Endothelial cell (in vitro differentiated cells): ENCODE results near the gene NTF3. TPM values are rescaled to one million over a fixed set of nuclear protein-coding genes. Genes with fewer than 3 reads are reported as not detected.

Experiments
- DNase-seq: peaks from one replicate; pipeline ENCODE4 v3.0.0; 2021; ENCODE audit warnings: low spot score
- H3K27ac Mint-ChIP-seq: one replicate; pipeline ENCODE4 v1.8.0; 2021; ENCODE audit warnings: mixed read lengths, inconsistent platforms; ENCODE audit not compliant: unreplicated experiment
- H3K27me3 Mint-ChIP-seq: one replicate; pipeline ENCODE4 v1.8.0; 2021; ENCODE audit warnings: mild to moderate bottlenecking, moderate library complexity, mixed read lengths, inconsistent platforms; ENCODE audit not compliant: unreplicated experiment
- H3K36me3 Mint-ChIP-seq: one replicate; pipeline ENCODE4 v1.8.0; 2021; ENCODE audit warnings: mild to moderate bottlenecking, low read depth, mixed read lengths, inconsistent platforms; ENCODE audit not compliant: unreplicated experiment
- H3K4me1 Mint-ChIP-seq: one replicate; pipeline ENCODE4 v1.8.0; 2021; ENCODE audit warnings: mild to moderate bottlenecking, mixed read lengths, inconsistent platforms; ENCODE audit not compliant: unreplicated experiment
- H3K4me3 Mint-ChIP-seq: one replicate; pipeline ENCODE4 v1.8.0; 2021; ENCODE audit warnings: mild to moderate bottlenecking, mixed read lengths, inconsistent platforms; ENCODE audit not compliant: unreplicated experiment
- H3K9me3 Mint-ChIP-seq: one replicate; pipeline ENCODE4 v1.8.0; 2021; ENCODE audit warnings: mixed read lengths, inconsistent platforms; ENCODE audit not compliant: unreplicated experiment
- CTCF ChIP-seq: fragments of 200-600 bp; sonication (generic); IDR thresholded peaks from one replicate; pipeline ENCODE4 v1.5.0; 2021; ENCODE audit warnings: antibody characterized with exemption; ENCODE audit not compliant: unreplicated experiment
- total RNA-seq: library from RNA; stranded (reverse); fragmentation: NEBNext Ultra II Directional; extraction: Animal tissue kit (Norgen Biotek cat#: 25700); gene quantifications from one replicate; pipeline ENCODE4 v1.2.1, GENCODE V29; 2021; ENCODE audit not compliant: unreplicated experiment

The NTF3 gene
- total RNA-seq, 1 donor from 2014 or later, result not detected

DNA sequence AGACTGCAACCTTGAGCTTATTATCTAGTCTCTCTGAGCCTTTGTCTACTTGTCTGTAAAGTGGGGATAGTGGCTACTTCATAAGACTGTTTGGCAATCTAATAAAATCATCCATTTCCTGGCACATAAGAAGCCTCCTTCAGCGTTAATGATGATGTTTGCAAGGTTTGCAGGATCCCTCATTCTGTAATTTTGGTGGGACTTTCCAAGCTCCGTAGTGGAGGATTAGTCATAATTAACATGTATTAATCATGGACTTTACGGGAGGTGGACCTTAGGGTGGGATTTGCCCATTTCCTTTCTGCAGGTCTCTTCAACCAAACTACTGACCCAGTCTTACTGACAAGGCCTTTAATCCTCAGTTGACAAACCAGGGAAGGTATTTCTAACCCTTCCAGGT, 66.2 kb downstream of the NTF3 start:
- peaks cover 3% of the 10 kb centered on the region for H3K27me3 Mint-ChIP-seq
- no peak for DNase-seq
- no peaks in the 10 kb centered on the region for H3K4me1 Mint-ChIP-seq
- no peak overlapping the region for H3K4me3 Mint-ChIP-seq
- no peaks in the 10 kb centered on the region for H3K9me3 Mint-ChIP-seq
- no peak overlapping the region for H3K27ac Mint-ChIP-seq
- TF ChIP-seq CTCF, result no peak
- H3K36me3 Mint-ChIP-seq, result no peaks in the 10 kb centered on the region

GRCh38 chr12:5498806-5499205, 66.9 kb downstream of the NTF3 start:
- TF ChIP-seq CTCF, result no peak
- Mint-ChIP-seq H3K9me3 (no peaks in the 10 kb centered on the region), H3K4me3 (no peak overlapping the region), H3K27ac (no peak overlapping the region), H3K27me3 (peaks cover 3% of the 10 kb centered on the region), H3K36me3 (no peaks in the 10 kb centered on the region), H3K4me1 (no peaks in the 10 kb centered on the region)
- DNase-seq, result no peak

- no peaks in the 10 kb centered on the region for H3K36me3 Mint-ChIP-seq
- no peak overlapping the region for H3K27ac Mint-ChIP-seq
Measured at GRCh38 chr12:5499566-5500330, 67.8 kb downstream of the NTF3 start.

GRCh38 chr12:5500331-5500659, 68.4 kb downstream of the NTF3 start:
- no peaks in the 10 kb centered on the region for H3K4me1 Mint-ChIP-seq
- no peak overlapping the region for H3K27ac Mint-ChIP-seq
- DNase-seq, result no peak
- no peaks in the 10 kb centered on the region for H3K9me3 Mint-ChIP-seq
- H3K4me3 Mint-ChIP-seq, result no peak overlapping the region
- no peak for TF ChIP-seq CTCF
- peaks cover 3% of the 10 kb centered on the region for H3K27me3 Mint-ChIP-seq
- no peaks in the 10 kb centered on the region for H3K36me3 Mint-ChIP-seq

More at GRCh38 chr12:5499566-5500330, 67.8 kb downstream of the NTF3 start:
- H3K4me1 Mint-ChIP-seq, result no peaks in the 10 kb centered on the region
- H3K27me3 Mint-ChIP-seq, result peaks cover 3% of the 10 kb centered on the region
- no peak for TF ChIP-seq CTCF
- H3K4me3 Mint-ChIP-seq, result no peak overlapping the region
- no peak for DNase-seq
- H3K9me3 Mint-ChIP-seq, result no peaks in the 10 kb centered on the region

DNA sequence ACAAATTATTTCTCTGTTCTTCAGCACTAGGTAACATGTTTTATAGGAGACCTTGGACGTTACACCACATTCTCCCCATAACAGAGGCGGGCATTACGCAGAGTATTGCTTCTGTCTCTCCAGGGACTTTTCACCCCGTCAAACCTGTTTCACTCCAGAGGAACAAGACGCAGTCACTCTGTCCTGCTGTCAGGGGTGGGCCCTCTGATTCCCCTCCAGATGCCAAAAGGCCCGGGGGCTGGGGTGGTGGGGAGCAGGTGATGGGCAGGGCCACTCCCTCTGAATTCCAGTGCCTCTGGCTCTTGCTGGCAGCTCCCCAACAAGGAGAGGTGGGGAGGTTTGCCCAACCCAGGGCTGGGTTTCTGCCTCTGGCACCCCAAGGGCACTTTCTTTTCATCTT, 71.9 kb downstream of the NTF3 start:
- no peak overlapping the region for H3K4me3 Mint-ChIP-seq
- no peaks in the 10 kb centered on the region for H3K9me3 Mint-ChIP-seq
- no peak for DNase-seq
- no peak for TF ChIP-seq CTCF
- peaks cover 6% of the 10 kb centered on the region for H3K27me3 Mint-ChIP-seq
- peaks cover 6% of the 10 kb centered on the region for H3K4me1 Mint-ChIP-seq
- no peak overlapping the region for H3K27ac Mint-ChIP-seq
- H3K36me3 Mint-ChIP-seq, result no peaks in the 10 kb centered on the region
